DOHH2 (cell line): ENCODE data around the gene PRMT1.

ENCODE experiments used
- H3F3A ChIP-seq: fragments of 200-600 bp; sonication (generic), shearing (Covaris generic); 2 replicates; pipeline ENCODE4 v1.6.0; 2016; ENCODE audit warnings: antibody characterized with exemption, mild to moderate bottlenecking; ENCODE audit not compliant: control insufficient read depth, insufficient read depth
- H3K27ac ChIP-seq: fragments of 200-600 bp; sonication (generic); 2 replicates; pipeline ENCODE4 v1.5.1; 2014; ENCODE audit warnings: low read depth, mild to moderate bottlenecking, low read length, moderate library complexity
- H3K27me3 ChIP-seq: fragments of 200-600 bp; sonication (generic); 2 replicates; pipeline ENCODE4 v1.6.1; 2014; ENCODE audit warnings: mild to moderate bottlenecking, low read length, mixed read lengths; ENCODE audit not compliant: control insufficient read depth
- H3K36me3 ChIP-seq: fragments of 200-600 bp; sonication (generic); 2 replicates; pipeline ENCODE4 v1.6.1; 2014; ENCODE audit warnings: mild to moderate bottlenecking, low read length, moderate library complexity, mixed read lengths; ENCODE audit not compliant: control insufficient read depth
- H3K4me1 ChIP-seq: fragments of 200-600 bp; sonication (generic); 2 replicates; pipeline ENCODE4 v1.6.1; 2014; ENCODE audit warnings: mild to moderate bottlenecking, low read length, mixed read lengths; ENCODE audit not compliant: control insufficient read depth
- H3K4me2 ChIP-seq: fragments of 200-600 bp; sonication (generic); 2 replicates; pipeline ENCODE4 v1.6.0; 2014; ENCODE audit warnings: mild to moderate bottlenecking, low read length, moderate library complexity
- H3K4me3 ChIP-seq: fragments of 200-600 bp; sonication (generic); 2 replicates; pipeline ENCODE4 v1.5.1; 2014; ENCODE audit warnings: mild to moderate bottlenecking, low read length, mixed read lengths
- H3K79me2 ChIP-seq: fragments of 200-600 bp; sonication (generic); 2 replicates; pipeline ENCODE4 v1.6.1; 2014; ENCODE audit warnings: mild to moderate bottlenecking, low read length, mixed read lengths; ENCODE audit not compliant: control insufficient read depth
- H3K9me2 ChIP-seq: fragments of 200-600 bp; sonication (generic); replicated peaks from 2 replicates; pipeline ENCODE4 v1.6.1; 2014; ENCODE audit warnings: mild to moderate bottlenecking, low read length, mixed read lengths; ENCODE audit not compliant: control insufficient read depth
- H3K9me3 ChIP-seq: fragments of 200-600 bp; sonication (generic); 2 replicates; pipeline ENCODE4 v1.6.1; 2014; ENCODE audit warnings: antibody characterized with exemption, low read length, mixed read lengths; ENCODE audit not compliant: control insufficient read depth, insufficient read depth
- H4K20me1 ChIP-seq: fragments of 200-600 bp; sonication (generic); 2 replicates; pipeline ENCODE4 v1.6.0; 2014; ENCODE audit warnings: low read depth, mild to moderate bottlenecking, antibody characterized with exemption, low read length, moderate library complexity; ENCODE audit not compliant: control insufficient read depth, insufficient read depth
- CTCF ChIP-seq: fragments of 200-600 bp; sonication (generic); IDR thresholded peaks from one replicate; pipeline ENCODE4 v1.5.1; 2014; ENCODE audit warnings: antibody characterized with exemption, mild to moderate bottlenecking, low read depth, low read length; ENCODE audit not compliant: poor library complexity, severe bottlenecking
- EZH2phosphoT487 ChIP-seq: fragments of 200-600 bp; sonication (generic); IDR thresholded peaks from 2 replicates; pipeline ENCODE4 v1.6.1; 2017; ENCODE audit warnings: borderline replicate concordance, mild to moderate bottlenecking, antibody characterized with exemption, low read length, moderate library complexity, mixed read lengths

Gene PRMT1

DNA sequence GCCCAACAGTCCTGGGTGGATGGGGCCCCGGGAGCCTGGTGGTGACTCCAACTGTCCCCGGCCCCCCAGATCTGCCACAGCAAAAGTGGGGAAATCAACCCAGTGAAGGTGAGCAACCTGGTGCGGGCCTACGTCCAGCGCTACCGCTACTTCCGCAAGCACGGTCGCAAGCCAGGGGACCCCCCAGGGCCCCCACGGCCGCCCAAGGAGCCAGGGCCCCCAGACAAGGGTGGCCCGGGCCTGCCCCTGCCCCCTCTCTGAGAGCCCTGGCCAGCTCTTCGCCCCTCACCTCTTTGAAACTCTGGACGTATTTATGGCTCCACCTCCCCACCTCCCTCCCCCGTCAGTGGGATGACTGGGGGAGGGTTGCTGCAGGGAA is 18.9 kb upstream of the PRMT1 start:
- Histone ChIP-seq H3K9me3 (no peaks in the 10 kb centered on the region), H3K4me3 (no peak overlapping the region), H3K27ac (no peak overlapping the region), H3K27me3 (no peaks in the 10 kb centered on the region), H3F3A (peaks cover 7% of the 10 kb centered on the region), H3K4me1 (no peaks in the 10 kb centered on the region), H3K4me2 (no peak overlapping the region), H3K9me2 (no peaks in the 10 kb centered on the region), H4K20me1 (no peaks in the 10 kb centered on the region), H3K79me2 (peaks cover 8% of the 10 kb centered on the region), H3K36me3 (peaks cover 87% of the 10 kb centered on the region)
- TF ChIP-seq EZH2phosphoT487 (no peak), CTCF (no peak)

GRCh38 chr19:49658566-49659442 is 18.3 kb upstream of the PRMT1 start:
- no peaks in the 10 kb centered on the region for H3K9me2 ChIP-seq
- peaks cover 84% of the 10 kb centered on the region for H3K36me3 ChIP-seq
- peaks cover 15% of the 10 kb centered on the region for H3K79me2 ChIP-seq
- H3F3A ChIP-seq, result peaks cover 7% of the 10 kb centered on the region
- H3K9me3 ChIP-seq, result no peaks in the 10 kb centered on the region
- H3K4me3 ChIP-seq, result no peak overlapping the region
- no peak overlapping the region for H3K4me2 ChIP-seq
- peaks cover 7% of the 10 kb centered on the region for H3K4me1 ChIP-seq
- no peak for TF ChIP-seq CTCF
- no peak for TF ChIP-seq EZH2phosphoT487
- H3K27me3 ChIP-seq, result no peaks in the 10 kb centered on the region
- no peaks in the 10 kb centered on the region; the same call in 1 of the 2 replicates for H4K20me1 ChIP-seq
- H3K27ac ChIP-seq, result no peak overlapping the region

GRCh38 chr19:49660338-49660961 is 16.6 kb upstream of the PRMT1 start:
- H3K27ac ChIP-seq, result no peak overlapping the region
- H4K20me1 ChIP-seq, result peaks cover 4% of the 10 kb centered on the region
- no peak overlapping the region for H3K4me2 ChIP-seq
- no peaks in the 10 kb centered on the region for H3K27me3 ChIP-seq
- H3K9me2 ChIP-seq, result no peaks in the 10 kb centered on the region
- H3K36me3 ChIP-seq, result peaks cover 74% of the 10 kb centered on the region
- H3K79me2 ChIP-seq, result peaks cover 31% of the 10 kb centered on the region
- no peak for TF ChIP-seq EZH2phosphoT487
- no peak for TF ChIP-seq CTCF
- H3K4me1 ChIP-seq, result peaks cover 11% of the 10 kb centered on the region
- no peaks in the 10 kb centered on the region for H3K9me3 ChIP-seq
- H3F3A ChIP-seq, result peaks cover 10% of the 10 kb centered on the region
- H3K4me3 ChIP-seq, result no peak overlapping the region
